NCI-H187 treated with DMSO at 0.1 percent for 48 hours (cell line): Measurements from ENCODE around the gene HCRT.

Source experiments
- DNase-seq: peaks from one replicate; lab custom pipeline; 2025; lab: John Stamatoyannopoulos, UW

HCRT gene

DNA sequence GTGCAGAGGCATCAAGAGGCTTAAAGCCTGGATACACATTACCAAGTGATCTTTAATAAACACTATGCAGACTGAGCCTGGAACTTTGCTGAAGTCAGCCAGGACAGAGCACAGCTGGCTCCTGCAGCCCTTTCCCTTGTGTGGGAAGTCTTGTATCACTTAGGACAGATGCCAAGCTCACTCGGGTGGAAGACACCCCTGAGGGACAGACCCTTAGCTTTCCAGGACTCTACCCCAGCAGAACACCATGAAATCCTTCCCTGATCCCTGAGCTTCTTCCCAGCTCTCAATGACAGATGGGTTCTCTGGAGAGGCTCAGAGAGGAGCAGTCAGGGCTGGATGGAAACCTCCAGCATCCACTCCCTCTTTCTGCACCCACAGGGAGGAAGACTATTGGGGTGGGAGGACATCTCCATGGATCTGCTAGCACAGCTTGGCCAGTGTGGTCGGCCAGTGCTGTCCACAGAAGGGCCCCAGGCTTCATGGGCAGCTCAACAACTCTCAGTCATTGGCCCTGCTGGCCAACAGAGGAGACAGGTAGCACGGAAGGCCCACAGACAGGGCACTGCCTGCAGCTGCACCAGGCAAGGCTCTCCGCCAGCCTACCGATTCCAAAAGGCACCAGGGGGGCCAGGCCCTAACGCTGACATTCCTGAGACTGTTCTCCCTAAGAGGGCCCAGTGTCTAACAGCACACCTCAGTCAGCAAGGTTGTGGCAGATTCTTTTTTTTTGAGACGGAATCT is 46.3 kb downstream of the HCRT start:
- no peak for DNase-seq

- DNase-seq: no peak
These were observed 48.6 kb downstream of the HCRT start for GRCh38 chr17:42136654-42137051.

- no peak for DNase-seq
These were observed 49.3 kb downstream of the HCRT start for GRCh38 chr17:42135664-42136653.

GRCh38 chr17:42135151-42135550 is 50.1 kb downstream of the HCRT start:
- no peak for DNase-seq
